Nephron (organoid): ENCODE measurements around the gene TAF4.

Experiments used
- H3K27ac Mint-ChIP-seq, 3 experiments: 2 replicates each; pipeline ENCODE4 v1.8.0; 2020; ENCODE audit warnings: mixed read lengths in 3 of 3, mild to moderate bottlenecking in 2 of 3, moderate library complexity in 1 of 3
- H3K27me3 Mint-ChIP-seq: 2 replicates; pipeline ENCODE4 v1.8.0; 2021; ENCODE audit warnings: low read depth, mild to moderate bottlenecking, moderate library complexity, mixed read lengths
- H3K36me3 Mint-ChIP-seq: 2 replicates; pipeline ENCODE4 v1.8.0; 2020; ENCODE audit warnings: low read depth, mixed read lengths
- H3K4me1 Mint-ChIP-seq: 2 replicates; pipeline ENCODE4 v1.8.0; 2020; ENCODE audit warnings: mixed read lengths
- H3K4me3 Mint-ChIP-seq, 3 experiments: 2 replicates each; pipeline ENCODE4 v1.8.0; 2020; ENCODE audit warnings: mild to moderate bottlenecking in 3 of 3, mixed read lengths in 3 of 3, moderate library complexity in 2 of 3
- H3K9me3 Mint-ChIP-seq: 2 replicates; pipeline ENCODE4 v1.8.0; 2020; ENCODE audit warnings: mixed read lengths
- TF ChIP-seq, protein P1 (sequence below), 3 experiments: fragments of 200-600 bp; sonication (generic); IDR thresholded peaks; one replicate each; pipeline ENCODE4 v1.5.0; 2021; ENCODE audit warnings: antibody characterized with exemption in 3 of 3; ENCODE audit not compliant: unreplicated experiment in 3 of 3

The TAF4 gene

DNA sequence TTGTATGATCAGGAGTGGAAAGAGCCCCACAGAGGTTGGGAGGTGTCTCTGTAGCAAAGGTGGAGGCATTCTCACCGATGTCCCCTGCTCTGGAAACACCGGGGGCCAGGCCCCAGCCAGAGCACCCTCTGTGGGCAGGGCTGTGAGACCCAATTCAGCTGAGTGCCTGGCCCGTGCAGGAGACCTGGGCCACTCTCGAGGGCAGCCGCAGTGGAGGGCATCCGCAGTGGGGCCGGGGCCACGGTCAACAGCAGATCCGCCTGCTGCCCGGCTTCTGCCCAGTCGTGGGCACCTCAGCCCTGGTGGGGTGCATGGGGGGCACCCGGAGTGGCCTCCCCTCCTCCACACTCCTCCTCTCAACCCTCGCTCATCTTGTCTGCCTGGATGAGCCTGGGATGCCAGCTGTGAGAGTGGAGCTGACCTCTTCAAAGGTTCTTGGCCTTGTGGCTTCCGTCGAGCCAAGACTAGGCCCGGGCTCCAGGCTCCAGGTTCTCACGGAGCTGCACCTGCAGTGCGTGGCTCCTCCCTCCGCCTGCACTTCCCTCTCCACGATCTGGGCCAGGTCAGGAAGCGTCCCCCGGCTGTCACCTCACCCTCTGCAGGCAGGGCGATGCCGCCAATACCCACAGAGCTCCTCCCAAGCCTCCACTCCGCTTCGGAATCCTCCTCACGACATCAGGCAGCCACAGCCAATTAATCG, 134.8 kb downstream of the TAF4 start:
- Mint-ChIP-seq H3K9me3 (no peaks in the 10 kb centered on the region), H3K27ac (no peak overlapping the region), H3K27me3 (peaks cover 8% of the 10 kb centered on the region), H3K36me3 (no peaks in the 10 kb centered on the region), H3K4me1 (no peaks in the 10 kb centered on the region), H3K4me3 (no peak overlapping the region)
- TF ChIP-seq, protein P1, sequence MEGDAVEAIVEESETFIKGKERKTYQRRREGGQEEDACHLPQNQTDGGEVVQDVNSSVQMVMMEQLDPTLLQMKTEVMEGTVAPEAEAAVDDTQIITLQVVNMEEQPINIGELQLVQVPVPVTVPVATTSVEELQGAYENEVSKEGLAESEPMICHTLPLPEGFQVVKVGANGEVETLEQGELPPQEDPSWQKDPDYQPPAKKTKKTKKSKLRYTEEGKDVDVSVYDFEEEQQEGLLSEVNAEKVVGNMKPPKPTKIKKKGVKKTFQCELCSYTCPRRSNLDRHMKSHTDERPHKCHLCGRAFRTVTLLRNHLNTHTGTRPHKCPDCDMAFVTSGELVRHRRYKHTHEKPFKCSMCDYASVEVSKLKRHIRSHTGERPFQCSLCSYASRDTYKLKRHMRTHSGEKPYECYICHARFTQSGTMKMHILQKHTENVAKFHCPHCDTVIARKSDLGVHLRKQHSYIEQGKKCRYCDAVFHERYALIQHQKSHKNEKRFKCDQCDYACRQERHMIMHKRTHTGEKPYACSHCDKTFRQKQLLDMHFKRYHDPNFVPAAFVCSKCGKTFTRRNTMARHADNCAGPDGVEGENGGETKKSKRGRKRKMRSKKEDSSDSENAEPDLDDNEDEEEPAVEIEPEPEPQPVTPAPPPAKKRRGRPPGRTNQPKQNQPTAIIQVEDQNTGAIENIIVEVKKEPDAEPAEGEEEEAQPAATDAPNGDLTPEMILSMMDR (IDR thresholded peaks at IDR 0.05; ENCODE audit: unreplicated experiment in 3 of 3) = no peak

DNA sequence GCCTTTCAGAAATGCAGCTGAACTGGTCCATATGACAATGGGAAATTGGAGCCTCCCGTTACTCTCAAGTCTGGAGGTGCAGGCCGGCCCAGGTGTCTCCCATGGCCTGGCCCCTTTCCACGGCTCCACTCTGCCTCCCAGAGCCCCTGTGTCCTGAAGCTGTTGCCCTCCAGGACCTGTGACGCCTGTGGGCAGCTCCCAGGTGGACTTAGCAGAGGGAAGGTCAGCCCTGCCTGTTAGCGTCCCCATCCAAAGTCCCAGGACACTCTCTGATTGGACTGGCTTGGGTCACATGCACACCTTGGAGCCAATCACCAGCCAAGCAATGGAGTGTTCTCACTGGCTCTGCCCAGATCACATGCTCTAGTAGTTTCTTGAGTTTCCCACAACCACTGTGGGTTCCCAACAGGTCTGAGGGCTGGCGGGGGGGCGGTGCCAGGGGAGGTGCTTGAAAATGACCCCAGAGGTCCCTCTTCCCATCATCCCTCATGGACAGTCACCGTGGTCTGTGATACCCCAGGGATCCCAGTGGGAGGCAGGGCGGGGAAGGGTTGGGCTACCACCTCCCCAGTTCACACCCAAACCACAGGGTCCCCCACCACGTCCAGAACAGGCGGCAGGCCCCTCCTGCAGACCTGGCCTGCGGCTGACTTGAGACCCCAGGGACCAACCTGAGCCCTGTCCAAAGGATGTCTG, 135.6 kb downstream of the TAF4 start:
- no peaks in the 10 kb centered on the region for H3K36me3 Mint-ChIP-seq
- H3K27ac Mint-ChIP-seq = no peak overlapping the region
- H3K4me3 Mint-ChIP-seq = no peak overlapping the region
- H3K27me3 Mint-ChIP-seq = peaks cover 8% of the 10 kb centered on the region
- H3K4me1 Mint-ChIP-seq = no peaks in the 10 kb centered on the region
- no peaks in the 10 kb centered on the region for H3K9me3 Mint-ChIP-seq
- TF ChIP-seq, protein P1 (IDR thresholded peaks at IDR 0.05; ENCODE audit: unreplicated experiment in 3 of 3) = no peak

DNA sequence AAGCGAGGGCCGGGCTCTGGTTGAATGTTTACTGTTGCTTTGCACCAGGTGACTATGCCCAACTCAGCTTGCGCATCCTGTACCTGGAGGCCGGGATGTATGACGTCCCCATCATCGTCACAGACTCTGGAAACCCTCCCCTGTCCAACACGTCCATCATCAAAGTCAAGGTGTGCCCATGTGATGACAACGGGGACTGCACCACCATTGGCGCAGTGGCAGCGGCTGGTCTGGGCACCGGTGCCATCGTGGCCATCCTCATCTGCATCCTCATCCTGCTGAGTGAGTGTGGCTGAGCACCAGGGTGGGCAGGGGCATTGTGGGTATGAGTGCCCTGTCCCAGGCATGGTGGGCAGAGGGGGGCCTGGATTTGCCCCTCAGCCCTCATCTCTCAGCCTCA, 136.1 kb downstream of the TAF4 start:
- Mint-ChIP-seq H3K9me3 (no peaks in the 10 kb centered on the region), H3K4me3 (no peak overlapping the region), H3K4me1 (no peaks in the 10 kb centered on the region), H3K27ac (no peak overlapping the region), H3K27me3 (peaks cover 8% of the 10 kb centered on the region), H3K36me3 (no peaks in the 10 kb centered on the region)
- TF ChIP-seq, protein P1 (IDR thresholded peaks at IDR 0.05; ENCODE audit: unreplicated experiment in 3 of 3) = no peak

DNA sequence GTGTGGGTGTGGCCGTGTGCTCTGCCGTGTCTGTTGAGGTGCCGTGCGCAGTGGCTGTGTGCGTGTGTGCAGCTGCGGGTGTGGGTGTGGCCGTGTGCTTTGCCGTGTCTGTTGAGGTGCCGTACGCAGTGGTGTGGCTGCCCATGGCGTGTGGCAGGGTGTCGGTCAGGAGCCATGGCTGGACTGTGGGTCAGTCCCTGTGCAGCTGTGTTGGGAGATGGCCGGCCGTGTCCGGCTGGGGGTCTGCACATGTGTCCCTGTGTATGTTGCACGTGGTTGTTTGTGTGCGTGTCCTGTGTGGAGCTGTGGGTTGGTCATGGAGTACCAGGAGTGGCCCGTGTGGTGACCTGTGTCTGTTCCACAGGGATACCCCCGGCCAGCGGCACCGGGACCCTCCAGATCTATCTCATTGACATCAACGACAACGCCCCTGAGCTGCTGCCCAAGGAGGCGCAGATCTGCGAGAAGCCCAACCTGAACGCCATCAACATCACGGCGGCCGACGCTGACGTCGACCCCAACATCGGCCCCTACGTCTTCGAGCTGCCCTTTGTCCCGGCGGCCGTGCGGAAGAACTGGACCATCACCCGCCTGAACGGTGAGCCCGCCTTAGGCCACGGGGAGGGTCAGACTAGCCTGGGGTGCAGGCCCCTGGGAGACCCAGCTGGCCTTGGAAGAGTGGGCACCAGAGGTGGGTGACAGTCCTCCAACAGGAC, 137.7 kb downstream of the TAF4 start:
- Mint-ChIP-seq H3K4me1 (no peaks in the 10 kb centered on the region), H3K36me3 (no peaks in the 10 kb centered on the region), H3K27ac (no peak overlapping the region), H3K27me3 (peaks cover 8% of the 10 kb centered on the region), H3K9me3 (no peaks in the 10 kb centered on the region), H3K4me3 (no peak overlapping the region)
- TF ChIP-seq, protein P1 (IDR thresholded peaks at IDR 0.05; ENCODE audit: unreplicated experiment in 3 of 3) = no peak

DNA sequence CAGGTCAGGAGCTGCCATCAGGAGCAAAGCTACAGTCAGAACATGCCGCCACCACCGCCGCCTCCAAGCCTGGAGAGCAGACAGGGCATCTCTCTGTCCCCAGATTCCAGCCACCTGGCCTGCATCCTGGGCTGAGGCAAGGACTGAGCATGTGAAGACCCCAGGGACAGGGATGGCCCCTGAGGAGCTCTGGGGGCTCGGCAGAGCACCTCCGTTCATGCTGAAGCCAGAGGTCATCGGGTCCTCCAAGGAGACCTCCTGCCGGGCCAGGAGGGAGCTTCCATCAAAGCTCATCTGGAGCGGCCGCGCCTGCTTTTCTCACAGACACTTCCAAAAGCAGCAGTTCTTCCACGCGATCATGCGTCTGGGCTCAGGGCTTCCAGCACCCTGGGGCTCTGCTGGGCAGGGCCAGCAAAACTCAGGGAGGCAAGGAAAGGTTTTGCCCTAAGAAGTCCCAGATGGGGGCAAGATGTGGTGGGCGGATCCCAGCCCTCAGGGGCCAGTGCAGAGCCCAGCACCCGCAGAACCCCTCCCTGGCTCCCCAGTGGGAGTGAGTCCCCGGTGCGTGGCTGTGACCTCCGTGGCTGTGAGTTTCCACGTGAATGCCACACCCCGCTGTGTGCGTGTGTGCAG, 138.4 kb downstream of the TAF4 start:
- Mint-ChIP-seq H3K9me3 (no peaks in the 10 kb centered on the region), H3K27ac (no peak overlapping the region), H3K4me1 (no peaks in the 10 kb centered on the region), H3K4me3 (no peak overlapping the region), H3K27me3 (peaks cover 4% of the 10 kb centered on the region), H3K36me3 (no peaks in the 10 kb centered on the region)
- TF ChIP-seq, protein P1 (IDR thresholded peaks at IDR 0.05; ENCODE audit: unreplicated experiment in 3 of 3) = no peak
